Brain pericyte (primary cell): ENCODE measurements around the gene ANKRD10.

Experiments
- DNase-seq: peaks from one replicate; pipeline ENCODE4 v3.0.0-alpha.2; 2012; ENCODE audit warnings: low read depth, low spot score

The ANKRD10 gene

DNA sequence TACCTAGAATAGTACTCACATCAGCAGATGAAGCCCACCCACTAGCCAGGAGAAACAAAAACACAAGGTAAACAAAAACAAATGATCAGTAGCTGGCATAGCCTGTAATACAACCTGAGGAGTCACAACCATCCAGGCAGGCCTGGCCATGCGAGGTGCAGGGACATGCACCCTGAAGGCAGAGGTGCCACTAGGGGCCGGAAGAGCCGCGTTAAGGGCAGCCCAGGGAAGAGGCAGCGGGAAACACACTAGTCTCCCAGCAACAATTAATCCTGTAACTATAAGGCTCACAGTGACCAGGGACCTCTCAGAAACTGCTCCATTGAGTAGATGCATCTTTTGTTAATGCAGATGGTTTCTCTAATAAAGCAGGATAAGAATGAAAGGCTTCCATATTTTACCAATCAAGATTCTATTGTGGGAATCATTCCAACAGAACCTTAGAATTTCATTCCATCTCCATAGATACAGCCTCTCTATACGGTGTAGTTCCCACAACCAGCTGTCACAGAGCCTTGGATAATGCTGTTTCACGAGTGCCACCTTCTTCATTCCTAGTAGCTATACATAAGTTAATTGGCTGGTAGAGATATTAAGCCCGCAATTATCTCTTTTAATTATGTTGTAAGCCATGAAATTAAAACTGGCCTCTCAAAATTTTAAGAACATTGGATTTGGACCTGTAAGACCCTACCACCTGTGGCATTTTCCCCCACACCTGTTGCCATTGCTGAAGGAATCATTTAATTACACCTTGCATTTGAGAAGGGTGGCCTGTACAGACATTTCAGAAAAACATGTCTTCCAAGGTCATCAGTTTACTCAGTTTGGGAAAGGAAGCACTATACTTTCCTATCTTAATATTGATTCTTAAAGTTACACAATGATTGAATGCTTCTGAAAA, 28.7 kb downstream of the ANKRD10 start:
- DNase-seq: no peak

DNA sequence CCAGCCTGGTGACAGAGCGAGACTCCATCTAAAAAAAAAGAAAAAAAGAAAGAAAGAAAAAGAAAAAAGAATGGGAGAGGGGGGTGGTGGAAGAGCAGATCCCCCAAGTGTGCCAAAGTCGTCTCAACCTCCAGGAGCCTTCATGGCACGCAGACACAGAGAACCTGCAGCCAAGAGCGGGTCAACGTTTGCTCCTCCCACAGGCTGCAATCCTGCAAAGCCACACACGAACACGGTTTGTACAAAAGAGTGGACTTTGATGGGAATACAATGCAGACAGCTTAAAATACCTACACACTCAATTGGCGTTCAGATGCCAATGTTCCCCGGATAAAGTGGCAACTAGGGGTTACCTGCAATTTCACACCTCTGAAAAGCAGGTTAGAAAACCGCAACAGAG, 29.4 kb downstream of the ANKRD10 start:
- no peak for DNase-seq

DNA sequence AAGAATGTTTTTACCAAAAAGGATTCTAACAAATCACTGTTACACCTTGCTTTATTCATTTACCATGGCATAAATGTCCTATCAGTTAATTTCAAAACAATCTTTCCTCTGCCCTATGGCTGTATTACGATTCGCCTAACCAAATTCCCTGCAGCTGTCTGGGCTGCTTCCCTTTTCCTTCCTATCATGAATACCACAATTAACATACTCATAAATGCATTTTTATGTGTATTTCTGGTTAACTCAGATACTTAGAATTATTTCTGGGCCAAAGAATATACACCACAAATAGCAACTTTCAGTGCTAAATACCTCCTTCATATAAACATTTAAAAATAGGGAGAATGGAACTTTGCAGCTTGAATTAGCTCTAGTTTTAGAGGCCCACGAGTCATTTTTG, 30.4 kb downstream of the ANKRD10 start:
- no peak for DNase-seq

DNA sequence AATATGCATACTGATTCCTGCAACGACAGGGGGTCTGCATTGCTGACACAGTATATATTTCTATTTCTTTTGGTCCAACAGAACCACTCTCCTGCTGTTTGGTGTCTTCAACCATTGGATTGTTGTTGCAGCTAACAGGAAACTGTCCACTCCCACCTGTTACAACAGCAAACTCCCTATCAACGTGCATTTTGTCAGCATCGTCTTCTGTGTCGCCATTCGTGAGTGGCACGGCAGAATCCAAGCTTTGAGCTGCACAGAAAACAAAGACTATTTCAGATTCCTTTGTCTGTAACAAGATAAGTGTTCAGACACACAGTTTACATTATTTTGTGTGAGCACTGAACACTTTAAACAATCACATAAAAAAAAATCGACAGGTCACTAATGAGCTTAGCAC, 31.3 kb downstream of the ANKRD10 start:
- DNase-seq: no peak

DNA sequence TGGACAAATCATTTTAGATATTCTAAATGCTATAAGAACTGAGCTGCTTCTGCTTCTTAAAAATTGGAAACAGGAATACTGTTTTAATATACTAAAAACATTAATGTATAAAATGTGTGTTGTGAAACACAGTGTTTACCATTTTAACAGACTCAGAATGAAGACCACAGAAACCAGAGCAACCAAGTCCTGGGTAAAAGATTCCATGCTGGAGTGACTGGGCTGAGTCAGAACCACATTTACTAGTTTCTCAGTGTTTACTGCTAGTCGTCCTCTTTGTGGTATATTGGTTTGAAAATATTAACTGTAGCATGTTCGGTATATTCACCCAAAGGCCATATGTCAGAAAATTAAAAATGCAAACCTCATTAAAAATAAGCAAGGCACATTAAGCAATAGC, 31.9 kb downstream of the ANKRD10 start:
- DNase-seq: no peak

DNA sequence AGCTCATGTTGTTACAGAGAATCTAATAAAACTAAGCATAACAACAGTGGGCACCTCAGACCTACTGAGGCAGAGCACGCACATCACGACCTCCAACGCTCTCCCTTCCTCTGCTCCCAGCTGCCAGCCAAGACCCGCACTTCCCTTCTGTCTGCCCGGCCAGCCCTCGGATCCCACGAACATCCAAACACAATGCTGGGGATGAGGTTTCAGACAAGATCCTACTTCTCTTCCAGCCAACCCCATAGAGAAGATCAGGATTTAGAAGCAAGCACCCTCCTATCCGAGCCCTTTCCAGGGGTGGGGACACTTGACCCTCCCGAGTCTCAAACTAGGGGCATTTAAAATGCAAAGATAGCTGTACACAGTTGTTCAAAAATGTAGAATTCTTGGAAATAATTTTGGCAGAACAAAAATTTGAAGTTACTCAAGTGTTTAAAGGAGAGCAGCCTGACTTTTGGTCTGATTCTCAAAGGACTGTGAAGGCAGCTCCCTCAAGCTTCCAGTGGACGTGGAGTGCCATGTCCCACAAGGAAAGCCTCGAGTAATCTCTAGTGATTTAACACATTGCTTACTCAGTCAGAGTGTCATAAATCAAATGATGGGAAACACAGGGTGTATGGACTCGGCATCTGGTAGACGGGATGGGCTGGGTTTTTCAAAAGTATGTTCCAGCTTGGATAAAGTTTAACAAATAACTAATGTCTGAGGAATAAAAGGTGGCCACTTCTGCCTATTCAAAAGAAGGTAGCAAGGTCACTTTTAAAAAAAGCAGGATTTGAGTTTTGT, 32.8 kb downstream of the ANKRD10 start:
- no peak for DNase-seq

DNA sequence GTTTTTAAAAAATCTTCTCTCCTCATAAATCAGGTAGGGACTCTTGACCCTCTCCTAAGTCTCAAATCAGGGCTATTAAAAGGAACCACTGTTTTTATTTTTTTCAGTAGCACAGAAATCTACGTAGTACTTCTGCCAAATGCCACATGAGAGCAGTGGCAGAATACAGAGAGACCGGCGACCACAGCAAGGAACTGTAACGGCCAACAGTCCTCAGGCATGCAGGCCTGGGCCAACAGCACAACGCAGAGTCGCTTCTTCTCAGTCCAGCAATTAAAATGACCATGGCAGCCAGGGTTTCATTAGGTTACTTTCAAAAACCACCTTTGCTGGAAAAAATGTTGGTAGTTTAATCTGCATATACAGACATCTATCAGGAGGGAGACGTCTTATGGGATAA, 34.2 kb downstream of the ANKRD10 start:
- DNase-seq: no peak

DNA sequence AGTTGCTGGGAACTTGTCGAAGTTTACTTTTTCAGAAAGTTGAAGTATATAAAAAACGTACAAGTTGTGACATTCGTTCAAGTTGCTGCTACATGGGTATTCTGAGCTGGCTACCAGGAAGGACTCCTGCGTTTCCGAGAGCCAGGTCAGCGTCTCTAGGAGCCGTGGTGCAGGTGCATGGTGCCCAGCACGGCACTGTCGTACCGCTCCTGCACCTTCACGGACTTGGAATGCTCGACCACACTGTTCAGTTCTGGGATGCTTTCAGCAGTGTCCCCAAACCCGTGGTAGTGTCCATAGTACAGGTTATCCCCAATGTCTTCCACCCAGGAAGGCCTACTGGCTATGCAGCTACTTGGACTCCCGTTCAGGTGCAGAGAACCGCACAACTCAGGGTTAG, 35.4 kb downstream of the ANKRD10 start:
- no peak for DNase-seq

DNA sequence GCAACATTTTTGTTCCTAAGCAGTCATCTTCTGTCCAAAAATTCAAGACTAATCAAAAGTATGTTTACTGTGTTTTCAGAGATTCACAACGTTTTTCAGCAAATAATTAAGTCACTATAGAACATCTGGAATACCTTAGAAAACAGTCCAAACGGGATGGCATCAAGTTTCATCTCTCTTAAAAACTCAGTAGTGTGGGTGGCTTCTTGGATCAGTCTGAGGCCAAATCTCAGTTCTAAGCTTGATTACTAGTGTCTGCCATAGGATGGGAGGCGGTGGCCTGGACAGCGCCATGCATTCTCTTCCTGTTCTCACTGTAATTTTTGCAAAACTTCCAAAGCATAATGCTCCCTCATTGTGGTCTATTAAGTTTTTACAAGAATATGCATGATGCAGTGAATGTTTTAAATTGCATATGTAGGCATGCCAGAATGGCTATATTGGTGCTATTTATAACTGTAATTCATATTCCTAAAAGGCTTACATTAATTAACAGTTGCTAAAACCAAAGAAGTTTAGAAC, 37.1 kb downstream of the ANKRD10 start:
- no peak for DNase-seq

DNA sequence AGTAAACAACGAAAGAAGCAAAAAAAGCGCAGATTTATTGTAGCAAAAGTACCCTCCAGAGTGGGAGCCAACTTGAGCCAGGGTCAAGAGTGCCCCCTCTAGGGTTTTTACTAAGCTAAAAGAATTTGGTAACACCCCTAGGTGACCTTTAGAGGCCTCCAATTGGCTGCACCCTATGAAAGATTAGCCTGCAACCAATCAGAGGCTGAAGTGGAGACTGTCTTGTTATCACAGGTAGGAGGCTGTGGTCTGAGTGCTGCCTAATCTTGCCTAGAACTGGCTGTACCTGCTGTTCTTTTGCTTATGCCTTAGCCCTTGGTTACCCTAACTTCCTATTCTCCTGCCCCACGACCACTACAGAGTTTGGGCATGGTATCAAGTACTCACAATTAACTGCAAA, 38.3 kb downstream of the ANKRD10 start:
- DNase-seq: no peak

DNA sequence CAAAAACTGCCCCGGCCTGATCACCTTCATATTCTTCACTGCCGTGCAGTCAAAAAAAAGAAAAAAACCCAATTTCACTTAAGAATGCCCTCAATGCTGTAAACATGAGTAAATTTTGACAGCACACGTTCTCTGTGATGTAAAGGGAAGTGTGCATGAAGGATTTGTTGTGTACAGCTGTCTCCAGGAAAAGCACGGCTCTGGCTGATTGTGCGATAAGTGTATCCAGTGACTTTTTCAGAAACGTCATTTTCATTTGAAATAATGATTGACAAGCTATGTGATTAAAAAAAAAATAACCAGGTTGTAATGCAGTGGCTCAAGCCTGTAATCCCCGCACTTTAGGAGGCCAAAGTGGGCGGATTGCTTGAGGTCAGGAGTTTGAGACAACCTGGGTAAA, 39.6 kb downstream of the ANKRD10 start:
- DNase-seq: no peak

DNA sequence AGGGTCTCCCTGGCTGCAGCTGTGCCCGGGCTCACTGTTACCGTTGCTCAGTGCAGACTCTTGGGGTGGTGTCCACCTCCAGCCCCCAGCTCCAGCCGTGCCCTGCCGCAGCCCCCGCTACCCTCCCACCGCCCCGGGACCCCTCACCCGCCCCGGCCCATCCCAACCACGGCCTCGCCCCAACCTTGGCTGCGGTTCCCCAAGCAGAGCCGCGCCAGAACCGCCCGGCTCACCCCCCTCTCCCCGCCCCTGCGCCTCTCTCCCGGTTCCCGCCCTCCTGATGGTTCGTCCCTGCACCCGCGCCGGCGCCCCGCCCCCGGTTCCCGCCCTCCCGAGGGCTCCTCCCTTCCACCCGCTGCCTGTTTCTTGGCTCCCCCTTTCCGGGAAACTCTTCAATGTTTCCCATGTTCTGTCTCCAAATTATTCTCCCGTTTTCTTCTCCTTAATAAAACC, 40.3 kb downstream of the ANKRD10 start:
- DNase-seq: no peak

DNA sequence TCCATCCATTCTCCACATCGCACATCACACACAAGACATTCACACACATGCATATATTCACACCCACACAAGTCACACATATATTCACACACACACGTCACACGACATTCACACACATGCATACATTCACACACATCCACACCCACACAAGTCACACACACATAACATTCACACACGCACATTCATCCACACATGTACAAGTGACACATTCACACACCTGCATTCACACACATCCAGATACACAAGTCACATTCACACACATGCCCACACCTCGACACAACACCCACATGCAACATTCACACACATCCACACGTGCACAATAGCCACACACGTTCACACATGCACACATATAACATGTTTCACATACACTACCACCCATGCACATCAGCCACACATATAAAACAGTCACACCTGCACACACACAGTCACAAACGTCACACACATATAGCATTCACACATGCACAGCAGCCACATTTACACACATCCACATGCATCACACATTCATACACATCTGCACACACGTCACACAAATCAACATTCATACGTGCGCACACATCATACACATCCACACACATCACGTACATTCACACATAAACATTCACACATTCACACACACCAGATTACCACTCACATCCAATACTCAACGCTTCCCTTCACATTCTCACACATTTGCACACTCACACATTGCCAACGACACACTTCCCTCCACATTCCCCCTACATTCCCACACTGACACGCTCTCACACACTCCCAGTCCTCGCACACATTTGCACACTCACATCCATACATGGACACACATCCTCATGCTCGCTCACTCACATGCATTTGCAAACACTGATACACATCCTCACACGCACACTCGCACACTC, 41.0 kb downstream of the ANKRD10 start:
- no peak for DNase-seq

DNA sequence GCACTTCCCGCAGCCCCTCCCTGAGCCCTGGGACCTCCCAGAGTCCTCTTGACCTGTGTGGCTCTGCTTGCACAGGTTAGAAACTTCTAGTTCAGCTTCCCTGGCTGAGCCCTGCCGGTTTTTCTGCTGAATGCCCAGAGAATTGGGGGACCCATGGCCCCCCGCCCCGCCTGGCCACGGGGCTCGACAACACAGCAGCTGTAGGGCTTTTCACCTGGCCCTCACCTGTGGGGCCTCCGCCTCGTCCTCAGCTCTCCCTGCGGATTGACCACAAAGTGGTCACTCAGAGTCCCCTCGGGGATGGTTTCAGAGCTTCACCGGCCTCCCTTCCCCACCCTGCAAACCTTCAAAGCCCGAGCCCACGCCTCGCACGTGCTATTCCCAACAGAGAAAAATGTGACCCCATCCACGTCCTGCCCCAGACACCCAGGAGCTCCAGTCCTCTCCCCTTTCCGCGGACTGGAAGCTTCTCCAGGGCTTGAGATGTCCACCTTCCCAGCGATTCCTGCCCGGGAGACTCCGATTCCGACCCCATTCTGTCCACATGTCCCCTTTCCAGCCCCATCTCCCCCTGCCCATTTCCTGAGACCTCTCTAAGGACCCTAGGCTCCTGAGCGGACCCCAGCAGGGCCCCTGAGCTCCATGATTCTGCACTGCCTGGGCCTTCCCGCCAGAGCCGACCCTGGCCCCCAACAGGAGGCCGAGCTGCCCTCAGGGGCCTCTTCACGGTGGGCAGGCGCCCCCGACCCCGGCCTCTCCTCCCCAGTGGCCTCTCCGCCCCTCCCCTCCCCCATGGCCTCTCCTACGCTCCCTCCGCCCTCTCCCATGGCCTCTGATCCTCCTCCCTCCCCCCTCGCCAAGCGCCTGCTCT, 41.9 kb downstream of the ANKRD10 start:
- no peak for DNase-seq

DNA sequence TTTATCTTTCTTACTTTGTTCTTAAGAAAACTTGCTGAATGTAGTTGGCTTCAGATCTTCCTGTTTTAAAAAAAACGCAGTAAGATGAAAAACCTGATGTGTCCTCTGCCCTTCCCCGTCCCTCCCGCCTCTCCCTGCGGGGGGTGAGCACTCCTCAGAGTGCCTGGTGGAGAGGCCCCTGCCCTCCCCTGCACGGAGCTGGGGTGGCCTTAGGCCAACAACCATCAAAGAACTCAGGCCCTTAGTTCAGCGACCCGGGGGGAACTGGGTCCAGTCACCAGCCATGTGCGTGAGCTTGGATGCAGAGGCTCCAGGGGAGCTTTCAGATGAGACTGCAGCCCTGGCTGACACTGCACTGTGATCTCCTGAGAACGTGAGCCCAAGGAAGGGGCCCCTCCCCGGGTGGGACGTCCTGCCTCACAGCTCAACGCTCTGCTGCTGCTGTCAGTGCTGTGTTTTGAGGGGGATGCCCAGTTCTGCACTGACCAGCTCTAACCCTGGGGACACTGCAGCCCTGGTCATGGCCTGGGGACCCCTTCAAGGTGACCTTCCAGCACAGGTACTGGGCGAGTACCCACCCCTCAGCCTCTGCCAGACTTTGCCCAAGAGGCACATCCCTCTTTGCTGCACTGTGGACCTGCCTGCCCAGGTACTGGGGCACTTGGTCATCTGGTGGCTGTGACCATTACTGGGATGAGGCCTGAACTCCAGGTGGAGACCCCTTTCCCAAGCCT, 42.7 kb downstream of the ANKRD10 start:
- no peak for DNase-seq

DNA sequence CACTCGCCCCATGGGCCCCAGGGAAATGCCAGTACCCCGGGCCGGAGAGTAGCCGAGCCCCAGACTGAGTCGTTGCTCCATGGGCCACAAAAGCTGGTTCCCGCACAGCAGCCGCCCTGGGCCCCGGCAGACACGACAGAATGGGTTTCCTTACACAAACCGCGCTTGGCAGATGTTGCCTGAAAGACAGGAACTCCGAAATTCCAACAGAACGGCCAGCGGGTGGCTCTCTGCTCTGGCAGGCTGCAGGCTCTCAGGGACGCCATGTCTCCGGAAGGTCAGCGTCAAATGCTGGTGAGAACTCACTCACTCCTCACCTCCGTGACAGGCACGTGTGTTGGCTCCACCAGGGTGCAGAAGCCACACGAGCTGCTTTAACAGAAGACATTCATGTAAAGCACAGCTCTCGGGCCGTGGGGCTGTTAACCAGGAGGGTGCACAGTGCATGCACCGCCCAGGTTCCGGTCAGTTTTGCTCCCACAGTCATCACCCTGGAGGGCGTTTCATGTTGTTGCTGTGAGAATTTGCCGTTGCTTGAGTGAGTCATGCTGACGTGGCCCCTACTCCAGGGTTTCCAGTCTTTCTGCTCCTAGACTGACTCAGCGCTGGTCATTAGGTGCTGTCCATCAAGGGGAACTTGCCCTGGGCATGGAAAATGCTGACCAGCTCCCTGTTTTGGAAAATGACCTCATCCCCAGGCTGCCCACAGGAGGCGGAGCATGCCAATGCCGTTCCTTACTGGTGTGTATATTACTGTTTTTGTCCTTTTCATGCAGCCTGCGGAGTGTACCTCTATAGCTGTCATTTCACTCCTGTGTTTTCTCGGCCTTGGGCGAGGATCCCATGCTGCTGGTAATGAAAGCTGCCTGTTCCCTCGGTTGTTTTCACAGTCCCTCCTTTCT, 44.8 kb downstream of the ANKRD10 start:
- DNase-seq: peak; percentile 98

DNA sequence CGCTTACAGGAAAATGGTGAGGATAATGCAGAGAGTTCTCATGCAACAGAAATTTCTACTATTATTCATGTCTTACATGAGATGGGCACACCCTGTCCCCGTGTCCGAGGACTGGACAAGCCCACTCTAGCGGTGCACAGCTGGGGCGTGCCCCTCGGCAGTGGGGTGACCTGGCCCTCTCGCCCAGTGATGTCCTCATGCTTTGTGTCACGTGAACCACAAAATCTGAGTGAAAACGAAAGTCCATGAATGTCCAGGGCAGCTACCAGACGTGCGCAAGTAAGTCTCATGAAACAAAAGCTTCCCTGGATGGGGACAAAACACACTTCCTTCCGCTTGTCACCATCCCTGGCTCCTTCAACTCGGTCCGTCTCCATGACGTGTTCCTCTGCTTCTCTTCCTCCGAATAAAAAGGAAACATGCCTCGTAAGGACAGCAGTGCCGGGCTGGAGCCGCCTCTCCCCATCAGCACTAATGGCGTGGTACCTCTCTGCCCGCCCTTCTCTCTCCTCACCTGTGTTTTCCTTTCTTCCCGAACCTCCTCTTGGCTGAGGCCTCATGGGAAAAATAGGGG, 45.6 kb downstream of the ANKRD10 start:
- DNase-seq: no peak

DNA sequence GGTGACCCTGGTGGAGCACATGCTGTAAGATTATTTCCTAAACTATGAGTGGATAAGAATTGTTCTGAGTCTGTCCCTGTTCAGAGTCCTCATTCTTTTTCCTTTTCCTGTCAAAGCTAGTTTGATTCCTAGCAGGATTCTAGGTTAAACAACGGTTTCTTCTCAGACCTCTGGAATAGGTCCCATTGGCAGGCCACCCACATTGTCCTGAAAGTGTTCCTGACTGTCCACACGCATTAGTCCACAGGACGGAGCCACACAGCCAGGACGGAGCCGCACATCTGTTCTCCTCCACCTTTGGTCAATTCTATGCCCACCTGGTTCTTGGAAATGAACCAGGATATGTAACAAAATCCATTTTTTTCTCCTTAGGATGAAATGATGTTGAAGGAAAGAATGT, 46.1 kb downstream of the ANKRD10 start:
- DNase-seq: no peak

DNA sequence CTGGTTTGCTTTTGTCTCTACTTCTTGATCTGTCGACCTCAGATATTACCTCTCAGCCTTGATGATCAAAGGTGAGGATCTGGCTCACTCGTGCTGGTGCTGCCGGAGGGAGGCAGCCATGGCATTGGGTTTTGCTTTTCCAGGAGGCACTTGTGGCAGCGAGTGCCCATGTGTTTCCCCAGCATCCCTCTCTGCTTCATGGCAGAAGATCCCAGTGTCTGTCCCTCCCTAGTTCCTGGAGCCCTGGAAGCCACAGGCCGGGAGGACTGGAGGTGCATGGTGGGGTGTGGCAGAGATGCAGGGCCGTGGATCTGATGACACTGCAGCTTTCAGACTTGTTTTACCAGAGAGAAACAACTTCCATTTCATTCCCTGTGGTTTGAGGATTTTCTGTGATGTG, 47.5 kb downstream of the ANKRD10 start:
- no peak for DNase-seq
